B cell (primary cell): ENCODE data around the gene NR5A1.

Source experiments
- CTCF ChIP-seq: fragments of 200-600 bp; IDR thresholded peaks from one replicate; pipeline ENCODE4 v1.8.0; 2022; ENCODE audit warnings: antibody characterized with exemption, mild to moderate bottlenecking
- EZH2 ChIP-seq: IDR thresholded peaks from 2 replicates; pipeline ENCODE4 v1.6.1; 2012; ENCODE audit warnings: borderline replicate concordance, low read depth, mild to moderate bottlenecking, moderate library complexity, low read length; ENCODE audit not compliant: insufficient read depth, poor library complexity, severe bottlenecking

- TF ChIP-seq CTCF (no peak), EZH2 (no peak)
Observed at GRCh38 chr9:124482431-124483031, 24.7 kb downstream of the NR5A1 start.
